MM.1S (cell line): ENCODE data around the gene NPTX1.

Source experiments
- CTCF ChIP-seq: fragments of 300-600 bp; sonication (generic); IDR thresholded peaks from 2 replicates; pipeline ENCODE4 v1.5.1; 2016; ENCODE audit warnings: antibody characterized with exemption, low read length, mixed read lengths
- EZH2 ChIP-seq: fragments of 300-600 bp; sonication (generic); optimal IDR thresholded peaks from 2 replicates; pipeline ENCODE3; 2017; ENCODE audit warnings: low read depth, mild to moderate bottlenecking, antibody characterized with exemption, low read length, mixed read lengths
- EZH2phosphoT487 ChIP-seq: fragments of 300-600 bp; sonication (generic); IDR thresholded peaks from 2 replicates; pipeline ENCODE4 v1.6.1; 2018; ENCODE audit warnings: antibody characterized with exemption, low read length

- TF ChIP-seq CTCF (no peak), EZH2 (no peak), EZH2phosphoT487 (no peak)
Observed at GRCh38 chr17:80454557-80455335, 21.7 kb downstream of the NPTX1 start.
